Smooth muscle cell (in vitro differentiated cells): ENCODE measurements around the gene VTI1B. TPM values are rescaled to one million over a fixed set of nuclear protein-coding genes. Genes with fewer than 3 reads are reported as not detected.

ENCODE experiments used
- DNase-seq: peaks from one replicate; lab custom pipeline; 2025; ENCODE audit not compliant: unreplicated experiment; lab: John Stamatoyannopoulos, UW
- H2AFZ ChIP-seq: fragments of 200-600 bp; sonication (generic); 2 replicates; pipeline ENCODE4 v1.6.0; 2016; ENCODE audit warnings: antibody characterized with exemption, low read depth, mild to moderate bottlenecking
- H3F3A ChIP-seq: fragments of 200-600 bp; sonication (generic); 2 replicates; pipeline ENCODE4 v1.6.0; 2017; ENCODE audit warnings: antibody characterized with exemption, low read depth
- H3K27ac ChIP-seq: fragments of 200-600 bp; sonication (generic); 2 replicates; pipeline ENCODE4 v1.5.1; 2016; ENCODE audit warnings: low read depth, mild to moderate bottlenecking
- H3K27me3 ChIP-seq: fragments of 200-600 bp; sonication (generic); 2 replicates; pipeline ENCODE4 v1.6.1; 2016; ENCODE audit warnings: low read depth, mild to moderate bottlenecking
- H3K36me3 ChIP-seq: fragments of 200-600 bp; sonication (generic); 2 replicates; pipeline ENCODE4 v1.5.1; 2016; ENCODE audit warnings: low read depth
- H3K4me1 ChIP-seq: fragments of 200-600 bp; sonication (generic); 2 replicates; pipeline ENCODE4 v1.5.1; 2016; ENCODE audit warnings: low read depth
- H3K4me2 ChIP-seq: fragments of 200-600 bp; sonication (generic); 2 replicates; pipeline ENCODE4 v1.6.0; 2016; ENCODE audit warnings: mild to moderate bottlenecking
- H3K4me3 ChIP-seq: fragments of 200-600 bp; sonication (generic); 2 replicates; pipeline ENCODE4 v1.5.1; 2016; ENCODE audit warnings: mild to moderate bottlenecking
- H3K79me2 ChIP-seq: fragments of 200-600 bp; sonication (generic); 2 replicates; pipeline ENCODE4 v1.6.0; 2016; ENCODE audit warnings: low read depth, mild to moderate bottlenecking
- H3K9ac ChIP-seq: fragments of 200-600 bp; sonication (generic); 2 replicates; pipeline ENCODE4 v1.6.0; 2016; ENCODE audit warnings: low read depth
- H3K9me3 ChIP-seq: fragments of 200-600 bp; sonication (generic); replicated peaks from 2 replicates; pipeline ENCODE4 v1.5.1; 2016; ENCODE audit warnings: low read depth
- H4K20me1 ChIP-seq: fragments of 200-600 bp; sonication (generic); 2 replicates; pipeline ENCODE4 v1.6.0; 2016; ENCODE audit warnings: low read depth
- CTCF ChIP-seq: fragments of 200-600 bp; sonication (generic); IDR thresholded peaks from 2 replicates; pipeline ENCODE4 v1.5.1; 2017; ENCODE audit warnings: borderline replicate concordance, mild to moderate bottlenecking, antibody characterized with exemption; ENCODE audit not compliant: insufficient read depth, poor library complexity, severe bottlenecking
- WGBS: methylation state at CpG from one replicate; pipeline ENCODE4 v1.1.7; 2016; ENCODE audit warnings: low lambda C conversion rate; 5-methylcytosine and 5-hydroxymethylcytosine counted together
- polyA plus RNA-seq: library from polyadenylated mRNA; unstranded; fragments of >200 nt; fragmentation: Nextera tagmentation; extraction: Ambion mirVana; gene quantifications from 2 replicates; pipeline ENCODE4 v1.2.1, GENCODE V29; 2016
- total RNA-seq: library from RNA; depleted of rRNA; stranded (reverse); fragments of >200 nt; gene quantifications from 2 replicates; pipeline ENCODE4 v1.2.3, GENCODE V29; 2014

VTI1B gene
- total and polyA plus RNA-seq, 2 experiments from 2014 or later = 33.0 to 106 TPM

- no peak for TF ChIP-seq CTCF
- Histone ChIP-seq H3K9me3 (no peaks in the 10 kb centered on the region), H3K9ac (peak overlapping the region; percentile 46), H3K4me2 (no peak overlapping the region), H2AFZ (no peak overlapping the region), H3F3A (no peaks in the 10 kb centered on the region), H3K79me2 (peaks cover 85% of the 10 kb centered on the region), H3K36me3 (no peaks in the 10 kb centered on the region), H4K20me1 (peaks cover 68% of the 10 kb centered on the region), H3K4me1 (no peaks in the 10 kb centered on the region), H3K27ac (peak overlapping the region; percentile 50), H3K27me3 (no peaks in the 10 kb centered on the region), H3K4me3 (no peak overlapping the region)
- no peak for DNase-seq
- 94% methylated on average over 2 of the region's 2 CpGs for WGBS
These were observed 8.6 kb downstream of the VTI1B start for GRCh38 chr14:67665868-67666267.

GRCh38 chr14:67663633-67664032 lies 10.8 kb downstream of the VTI1B start:
- H2AFZ ChIP-seq = no peak overlapping the region
- no peak overlapping the region for H3K4me3 ChIP-seq
- no peak for DNase-seq
- no peaks in the 10 kb centered on the region for H3F3A ChIP-seq
- 95% methylated on average over 4 of the region's 4 CpGs for WGBS
- H3K36me3 ChIP-seq = no peaks in the 10 kb centered on the region
- H3K9ac ChIP-seq = no peak overlapping the region
- no peaks in the 10 kb centered on the region for H3K27me3 ChIP-seq
- H3K4me1 ChIP-seq = no peaks in the 10 kb centered on the region
- TF ChIP-seq CTCF = no peak
- H3K27ac ChIP-seq = no peak overlapping the region
- no peak overlapping the region for H3K4me2 ChIP-seq
- peaks cover 62% of the 10 kb centered on the region for H4K20me1 ChIP-seq
- peaks cover 74% of the 10 kb centered on the region for H3K79me2 ChIP-seq
- H3K9me3 ChIP-seq = no peaks in the 10 kb centered on the region

GRCh38 chr14:67653651-67654280 lies 20.7 kb downstream of the VTI1B start:
- TF ChIP-seq CTCF = no peak
- no peak overlapping the region for H3K4me3 ChIP-seq
- no peaks in the 10 kb centered on the region for H3K4me1 ChIP-seq
- no peaks in the 10 kb centered on the region for H3K9me3 ChIP-seq
- H3K36me3 ChIP-seq = peaks cover 19% of the 10 kb centered on the region
- no peak for DNase-seq
- no peaks in the 10 kb centered on the region for H3K27me3 ChIP-seq
- no peak overlapping the region for H3K9ac ChIP-seq
- H3K79me2 ChIP-seq = no peaks in the 10 kb centered on the region
- no peak overlapping the region for H2AFZ ChIP-seq
- 66% methylated on average over 6 of the region's 6 CpGs for WGBS
- peak overlapping the region; percentile 43 for H3K27ac ChIP-seq
- no peaks in the 10 kb centered on the region for H4K20me1 ChIP-seq
- no peaks in the 10 kb centered on the region for H3F3A ChIP-seq
- H3K4me2 ChIP-seq = no peak overlapping the region

GRCh38 chr14:67652189-67652588 lies 22.2 kb downstream of the VTI1B start:
- DNase-seq = no peak
- no peaks in the 10 kb centered on the region for H3K27me3 ChIP-seq
- no peak for TF ChIP-seq CTCF
- no peaks in the 10 kb centered on the region for H4K20me1 ChIP-seq
- H3K27ac ChIP-seq = no peak overlapping the region
- H3K36me3 ChIP-seq = peaks cover 19% of the 10 kb centered on the region
- H3K9me3 ChIP-seq = no peaks in the 10 kb centered on the region
- no peak overlapping the region for H3K9ac ChIP-seq
- H2AFZ ChIP-seq = no peak overlapping the region
- H3K4me3 ChIP-seq = no peak overlapping the region
- H3K4me2 ChIP-seq = no peak overlapping the region
- H3K79me2 ChIP-seq = no peaks in the 10 kb centered on the region
- 100% methylated on average over 1 of the region's 1 CpG for WGBS
- no peaks in the 10 kb centered on the region for H3K4me1 ChIP-seq
- H3F3A ChIP-seq = no peaks in the 10 kb centered on the region
